HEK293 (cell line): ENCODE results near the gene CDK8.

Source experiments
- CTCF ChIA-PET: fragments of 350-600 bp; formaldehyde crosslinking; extraction: SDS; loops from one replicate; lab custom pipeline; 2021; ENCODE audit warnings: antibody characterized with exemption; lab: Yijun Ruan, JAX
- POLR2A ChIA-PET: fragments of 300-600 bp; formaldehyde crosslinking; extraction: SDS; loops from one replicate; lab custom pipeline; 2020; ENCODE audit warnings: antibody characterized with exemption, inconsistent platforms; lab: Yijun Ruan, JAX
- H3K27ac ChIP-seq: fragments of 200-500 bp; sonication (Bioruptor generic); 2 replicates; pipeline ENCODE4 v1.5.1; 2014; ENCODE audit warnings: low read depth, low read length, control low read depth, inconsistent platforms; ENCODE audit errors: extremely low read depth
- H3K36me3 ChIP-seq, 2 experiments: fragments of 200-500 bp in 1 of 2; sonication (Bioruptor generic) in 1 of 2; 1 replicate in 1 of 2; 2 replicates in 1 of 2; pipeline ENCODE4 v1.5.1; 2014 to 2017; ENCODE audit warnings: inconsistent platforms in 2 of 2, low read length in 2 of 2; ENCODE audit not compliant: control insufficient read depth in 2 of 2, insufficient read depth in 1 of 2
- H3K4me1 ChIP-seq: fragments of 200-500 bp; sonication (Bioruptor generic); 2 replicates; pipeline ENCODE4 v1.5.1; 2014; ENCODE audit warnings: mild to moderate bottlenecking, low read length, inconsistent platforms; ENCODE audit not compliant: control insufficient read depth, insufficient read depth
- H3K4me3 ChIP-seq: 2 replicates; pipeline ENCODE4 v1.5.1; 2011; ENCODE audit warnings: low read depth, mild to moderate bottlenecking, control low read depth, low read length, moderate library complexity
- H3K9me3 ChIP-seq: fragments of 200-500 bp; sonication (Bioruptor generic); 2 replicates; pipeline ENCODE4 v1.5.1; 2014; ENCODE audit warnings: low read depth, low read length, inconsistent platforms; ENCODE audit not compliant: control insufficient read depth, insufficient read depth
- GLIS1 ChIP-seq: fragments of 450-650 bp; formaldehyde crosslinking; IDR thresholded peaks from 2 replicates; pipeline ENCODE4 v1.5.1; 2016; ENCODE audit warnings: missing biosample characterization, missing genetic modification characterization
- MYNN ChIP-seq: fragments of 450-650 bp; formaldehyde crosslinking; IDR thresholded peaks from 2 replicates; pipeline ENCODE4 v1.5.1; 2016; ENCODE audit warnings: missing biosample characterization, missing genetic modification characterization, borderline replicate concordance
- REST ChIP-seq: fragments of 450-650 bp; formaldehyde crosslinking; IDR thresholded peaks from 2 replicates; pipeline ENCODE4 v1.5.1; 2016; ENCODE audit warnings: missing biosample characterization, missing genetic modification characterization
- SALL2 ChIP-seq: fragments of 450-650 bp; formaldehyde crosslinking; IDR thresholded peaks from 2 replicates; pipeline ENCODE4 v1.5.0; 2017; ENCODE audit warnings: missing biosample characterization, mild to moderate bottlenecking, missing genetic modification characterization, borderline replicate concordance
- ZBTB7A ChIP-seq: fragments of 450-650 bp; formaldehyde crosslinking; IDR thresholded peaks from 2 replicates; pipeline ENCODE4 v1.5.1; 2016; ENCODE audit warnings: low read depth, missing biosample characterization, missing genetic modification characterization
- ZFP3 ChIP-seq: fragments of 450-650 bp; formaldehyde crosslinking; IDR thresholded peaks from 2 replicates; pipeline ENCODE4 v1.5.1; 2016; ENCODE audit warnings: low read depth, missing biosample characterization, missing genetic modification characterization
- ZNF121 ChIP-seq: fragments of 450-650 bp; formaldehyde crosslinking; IDR thresholded peaks from 2 replicates; pipeline ENCODE4 v1.5.1; 2016; ENCODE audit warnings: missing biosample characterization, missing genetic modification characterization
- ZNF214 ChIP-seq: fragments of 450-650 bp; formaldehyde crosslinking; IDR thresholded peaks from 2 replicates; pipeline ENCODE4 v1.5.1; 2017; ENCODE audit warnings: missing biosample characterization, mild to moderate bottlenecking, missing genetic modification characterization, borderline replicate concordance
- ZNF362 ChIP-seq: fragments of 450-650 bp; formaldehyde crosslinking; IDR thresholded peaks from 2 replicates; pipeline ENCODE4 v1.5.1; 2016; ENCODE audit warnings: missing biosample characterization, missing genetic modification characterization
- ZNF560 ChIP-seq: fragments of 450-650 bp; formaldehyde crosslinking; IDR thresholded peaks from 2 replicates; pipeline ENCODE4 v1.5.1; 2017; ENCODE audit warnings: missing biosample characterization, missing genetic modification characterization, borderline replicate concordance
- ZNF704 ChIP-seq: fragments of 450-650 bp; formaldehyde crosslinking; IDR thresholded peaks from 2 replicates; pipeline ENCODE4 v1.5.1; 2016; ENCODE audit warnings: missing biosample characterization, missing genetic modification characterization
- ZNF777 ChIP-seq: fragments of 450-650 bp; formaldehyde crosslinking; IDR thresholded peaks from 2 replicates; pipeline ENCODE4 v1.5.1; 2017; ENCODE audit warnings: missing biosample characterization, missing genetic modification characterization, borderline replicate concordance
- TF ChIP-seq, protein P1 (sequence below): fragments of 450-650 bp; formaldehyde crosslinking; IDR thresholded peaks from 2 replicates; pipeline ENCODE4 v1.5.0; 2017; ENCODE audit warnings: missing biosample characterization, missing genetic modification characterization, borderline replicate concordance
- TF ChIP-seq, protein P2 (sequence below): fragments of 450-650 bp; formaldehyde crosslinking; IDR thresholded peaks from 2 replicates; pipeline ENCODE4; 2016; ENCODE audit warnings: missing biosample characterization, missing genetic modification characterization
- TF ChIP-seq, protein P3 (sequence below): fragments of 450-650 bp; formaldehyde crosslinking; optimal IDR thresholded peaks from 2 replicates; pipeline ENCODE3; 2016; ENCODE audit warnings: missing biosample characterization, mild to moderate bottlenecking, missing genetic modification characterization
- TF ChIP-seq, protein P4 (sequence below): fragments of 450-650 bp; formaldehyde crosslinking; IDR thresholded peaks from 2 replicates; pipeline ENCODE4 v1.5.1; 2016; ENCODE audit warnings: missing biosample characterization, missing genetic modification characterization, low read depth

CDK8 gene

GRCh38 chr13:26257049-26257448 is 3.1 kb downstream of the CDK8 start (continued):
- TF ChIP-seq ZNF214 (no peak), SALL2 (tag by site-specific recombination) (no peak)

GRCh38 chr13:26259634-26260033 is 5.7 kb downstream of the CDK8 start:
- POLR2A ChIA-PET = no interaction called here
- CTCF ChIA-PET = no interaction called here
- TF ChIP-seq ZFP3 (tag by site-specific recombination) (no peak), MYNN (tag by site-specific recombination) (no peak), REST (tag by site-specific recombination) (peak; percentile 86)
- TF ChIP-seq, all 188 proteins: peak for 1
- H3K4me3 ChIP-seq = no peak overlapping the region
- no peak overlapping the region for H3K27ac ChIP-seq
- peaks cover 17% of the 10 kb centered on the region for H3K4me1 ChIP-seq
- no peaks in the 10 kb centered on the region for H3K36me3 ChIP-seq
- H3K9me3 ChIP-seq = no peaks in the 10 kb centered on the region

DNA sequence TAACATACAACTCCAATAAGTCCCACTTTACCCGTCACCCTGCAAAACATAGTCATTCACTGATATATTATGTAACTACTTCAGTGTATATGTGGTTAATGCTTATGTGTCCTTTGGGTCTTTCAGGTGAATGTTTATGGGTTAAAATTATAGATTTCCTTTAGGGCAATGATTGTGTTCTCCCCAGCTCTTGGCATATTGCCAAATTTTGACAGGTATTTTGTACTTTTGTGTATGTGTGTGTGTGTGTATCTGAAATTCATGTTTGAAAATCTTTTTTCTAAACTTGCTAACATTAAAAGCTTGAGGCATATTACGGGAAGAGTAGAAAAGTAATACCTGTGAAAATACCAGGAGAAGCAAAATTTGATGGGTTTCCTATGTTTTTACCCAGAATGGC is 8.2 kb downstream of the CDK8 start:
- peaks cover 15% of the 10 kb centered on the region for H3K4me1 ChIP-seq
- no peaks in the 10 kb centered on the region for H3K36me3 ChIP-seq
- no peaks in the 10 kb centered on the region for H3K9me3 ChIP-seq
- TF ChIP-seq, protein P1, sequence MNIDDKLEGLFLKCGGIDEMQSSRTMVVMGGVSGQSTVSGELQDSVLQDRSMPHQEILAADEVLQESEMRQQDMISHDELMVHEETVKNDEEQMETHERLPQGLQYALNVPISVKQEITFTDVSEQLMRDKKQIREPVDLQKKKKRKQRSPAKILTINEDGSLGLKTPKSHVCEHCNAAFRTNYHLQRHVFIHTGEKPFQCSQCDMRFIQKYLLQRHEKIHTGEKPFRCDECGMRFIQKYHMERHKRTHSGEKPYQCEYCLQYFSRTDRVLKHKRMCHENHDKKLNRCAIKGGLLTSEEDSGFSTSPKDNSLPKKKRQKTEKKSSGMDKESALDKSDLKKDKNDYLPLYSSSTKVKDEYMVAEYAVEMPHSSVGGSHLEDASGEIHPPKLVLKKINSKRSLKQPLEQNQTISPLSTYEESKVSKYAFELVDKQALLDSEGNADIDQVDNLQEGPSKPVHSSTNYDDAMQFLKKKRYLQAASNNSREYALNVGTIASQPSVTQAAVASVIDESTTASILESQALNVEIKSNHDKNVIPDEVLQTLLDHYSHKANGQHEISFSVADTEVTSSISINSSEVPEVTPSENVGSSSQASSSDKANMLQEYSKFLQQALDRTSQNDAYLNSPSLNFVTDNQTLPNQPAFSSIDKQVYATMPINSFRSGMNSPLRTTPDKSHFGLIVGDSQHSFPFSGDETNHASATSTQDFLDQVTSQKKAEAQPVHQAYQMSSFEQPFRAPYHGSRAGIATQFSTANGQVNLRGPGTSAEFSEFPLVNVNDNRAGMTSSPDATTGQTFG = no peak
- no peak for TF ChIP-seq ZNF560 (tag by site-specific recombination)
- no peak for TF ChIP-seq ZNF362 (tag by site-specific recombination)
- TF ChIP-seq, protein P2, sequence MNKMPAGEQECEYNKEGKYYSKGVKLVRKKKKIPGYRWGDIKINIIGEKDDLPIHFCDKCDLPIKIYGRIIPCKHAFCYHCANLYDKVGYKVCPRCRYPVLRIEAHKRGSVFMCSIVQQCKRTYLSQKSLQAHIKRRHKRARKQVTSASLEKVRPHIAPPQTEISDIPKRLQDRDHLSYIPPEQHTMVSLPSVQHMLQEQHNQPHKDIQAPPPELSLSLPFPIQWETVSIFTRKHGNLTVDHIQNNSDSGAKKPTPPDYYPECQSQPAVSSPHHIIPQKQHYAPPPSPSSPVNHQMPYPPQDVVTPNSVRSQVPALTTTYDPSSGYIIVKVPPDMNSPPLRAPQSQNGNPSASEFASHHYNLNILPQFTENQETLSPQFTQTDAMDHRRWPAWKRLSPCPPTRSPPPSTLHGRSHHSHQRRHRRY (tag by site-specific recombination) = no peak
- no peak for TF ChIP-seq ZNF777 (tag by site-specific recombination)
- H3K27ac ChIP-seq = no peak overlapping the region
- ChIA-PET CTCF (no interaction called here), POLR2A (no interaction called here)
- no peak overlapping the region for H3K4me3 ChIP-seq

DNA sequence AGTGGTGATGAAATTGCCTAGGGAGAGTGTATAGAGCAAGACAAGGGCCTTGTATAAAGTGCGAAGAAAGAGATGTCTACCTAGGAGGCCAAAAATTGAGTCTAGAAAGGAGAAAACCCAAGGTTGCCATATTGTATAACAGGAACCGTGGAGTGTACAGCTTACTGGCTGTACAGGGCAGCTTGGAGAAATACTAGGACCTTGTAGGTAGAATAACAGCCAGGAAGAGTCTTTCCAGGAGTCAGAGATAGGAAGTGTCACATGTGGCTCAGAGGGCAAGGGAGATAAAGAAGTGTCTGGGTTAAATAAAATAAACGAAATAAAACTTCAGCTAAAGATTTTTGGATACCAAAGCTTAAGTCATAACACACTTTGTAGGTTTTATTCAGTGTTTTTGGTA is 12.4 kb downstream of the CDK8 start:
- H3K36me3 ChIP-seq = no peaks in the 10 kb centered on the region
- ChIA-PET POLR2A (no interaction called here), CTCF (interaction anchor here (0.8 to 1.0 kb wide), 2 partner anchors 10 to 101 kb away, joined by 3 to 4 read pairs; no protein-coding TSS in a partner anchor)
- H3K4me3 ChIP-seq = no peak overlapping the region
- no peaks in the 10 kb centered on the region for H3K4me1 ChIP-seq
- H3K27ac ChIP-seq = no peak overlapping the region
- H3K9me3 ChIP-seq = no peaks in the 10 kb centered on the region
- no peak for TF ChIP-seq ZBTB7A (tag by site-specific recombination)
- TF ChIP-seq, protein P3, sequence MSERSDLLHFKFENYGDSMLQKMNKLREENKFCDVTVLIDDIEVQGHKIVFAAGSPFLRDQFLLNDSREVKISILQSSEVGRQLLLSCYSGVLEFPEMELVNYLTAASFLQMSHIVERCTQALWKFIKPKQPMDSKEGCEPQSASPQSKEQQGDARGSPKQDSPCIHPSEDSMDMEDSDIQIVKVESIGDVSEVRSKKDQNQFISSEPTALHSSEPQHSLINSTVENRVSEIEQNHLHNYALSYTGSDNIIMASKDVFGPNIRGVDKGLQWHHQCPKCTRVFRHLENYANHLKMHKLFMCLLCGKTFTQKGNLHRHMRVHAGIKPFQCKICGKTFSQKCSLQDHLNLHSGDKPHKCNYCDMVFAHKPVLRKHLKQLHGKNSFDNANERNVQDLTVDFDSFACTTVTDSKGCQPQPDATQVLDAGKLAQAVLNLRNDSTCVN = no peak
- TF ChIP-seq GLIS1 = no peak
- TF ChIP-seq, protein P4, sequence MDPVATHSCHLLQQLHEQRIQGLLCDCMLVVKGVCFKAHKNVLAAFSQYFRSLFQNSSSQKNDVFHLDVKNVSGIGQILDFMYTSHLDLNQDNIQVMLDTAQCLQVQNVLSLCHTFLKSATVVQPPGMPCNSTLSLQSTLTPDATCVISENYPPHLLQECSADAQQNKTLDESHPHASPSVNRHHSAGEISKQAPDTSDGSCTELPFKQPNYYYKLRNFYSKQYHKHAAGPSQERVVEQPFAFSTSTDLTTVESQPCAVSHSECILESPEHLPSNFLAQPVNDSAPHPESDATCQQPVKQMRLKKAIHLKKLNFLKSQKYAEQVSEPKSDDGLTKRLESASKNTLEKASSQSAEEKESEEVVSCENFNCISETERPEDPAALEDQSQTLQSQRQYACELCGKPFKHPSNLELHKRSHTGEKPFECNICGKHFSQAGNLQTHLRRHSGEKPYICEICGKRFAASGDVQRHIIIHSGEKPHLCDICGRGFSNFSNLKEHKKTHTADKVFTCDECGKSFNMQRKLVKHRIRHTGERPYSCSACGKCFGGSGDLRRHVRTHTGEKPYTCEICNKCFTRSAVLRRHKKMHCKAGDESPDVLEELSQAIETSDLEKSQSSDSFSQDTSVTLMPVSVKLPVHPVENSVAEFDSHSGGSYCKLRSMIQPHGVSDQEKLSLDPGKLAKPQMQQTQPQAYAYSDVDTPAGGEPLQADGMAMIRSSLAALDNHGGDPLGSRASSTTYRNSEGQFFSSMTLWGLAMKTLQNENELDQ (tag by site-specific recombination) = no peak
- TF ChIP-seq ZNF121 (tag by site-specific recombination) = no peak
- TF ChIP-seq ZNF704 (tag by site-specific recombination) = no peak
